Stimulated activated CD8-positive, alpha-beta memory T cell treated with anti-CD3 and anti-CD28 coated beads, Interleukin-15, amount 100 ng/mL, for 48 hours (primary cell): Measurements from ENCODE around the gene CLNK.
"Not testable (repeated sequence)": the region's sequence is repeated elsewhere in the genome, so short reads cannot be mapped to it uniquely, and the experiment has no call there.

ENCODE experiments used
- DNase-seq, 2 donors: peaks; one replicate each; pipeline ENCODE4 v3.0.0-alpha.2; 2020; ENCODE audit warnings: low read depth in 2 of 2

CLNK gene

GRCh38 chr4:10577508-10578426, 106.8 kb downstream of the CLNK start:
- no peak for DNase-seq

- DNase-seq: no peak
Observed at GRCh38 chr4:10577018-10577417, 107.5 kb downstream of the CLNK start.

GRCh38 chr4:10576236-10576635, 108.3 kb downstream of the CLNK start:
- no peak for DNase-seq

- no peak for DNase-seq
Observed at GRCh38 chr4:10575414-10575813, 109.2 kb downstream of the CLNK start.

- DNase-seq: not testable (repeated sequence)
Observed at GRCh38 chr4:10574553-10574952, 110.0 kb downstream of the CLNK start.

- DNase-seq: no peak
Observed at GRCh38 chr4:10571909-10572308, 112.7 kb downstream of the CLNK start.

GRCh38 chr4:10569491-10569890, 115.1 kb downstream of the CLNK start:
- DNase-seq: no peak

- no peak for DNase-seq
Observed at GRCh38 chr4:10567766-10568165, 116.8 kb downstream of the CLNK start.

- DNase-seq: no peak
Observed at GRCh38 chr4:10565166-10565780, 119.3 kb downstream of the CLNK start.

GRCh38 chr4:10554694-10555093, 129.9 kb downstream of the CLNK start:
- peak in 1 of 2 donors; percentile 11 for DNase-seq

GRCh38 chr4:10554121-10554520, 130.4 kb downstream of the CLNK start:
- DNase-seq: no peak

- no peak for DNase-seq
Observed at GRCh38 chr4:10552591-10553280, 131.8 kb downstream of the CLNK start.

- no peak for DNase-seq
Observed at GRCh38 chr4:10535912-10536311, 148.7 kb downstream of the CLNK start.

GRCh38 chr4:10534820-10535219, 149.7 kb downstream of the CLNK start:
- DNase-seq: no peak

GRCh38 chr4:10532155-10532554, 152.4 kb downstream of the CLNK start:
- DNase-seq: no peak

- DNase-seq: no peak
Observed at GRCh38 chr4:10530137-10530786, 154.3 kb downstream of the CLNK start.

- no peak for DNase-seq
Observed at GRCh38 chr4:10529291-10530136, 155.1 kb downstream of the CLNK start.

- no peak for DNase-seq
Observed at GRCh38 chr4:10527438-10527837, 157.1 kb downstream of the CLNK start.

- DNase-seq: no peak
Observed at GRCh38 chr4:10526429-10527222, 157.9 kb downstream of the CLNK start.

GRCh38 chr4:10524196-10524833, 160.3 kb downstream of the CLNK start:
- no peak for DNase-seq
